SK-N-MC (cell line): Measurements from ENCODE around the gene DNAH1.

Experiments used
- EZH2 ChIP-seq: fragments of 200-600 bp; sonication (generic); IDR thresholded peaks from one replicate; pipeline ENCODE4 v1.6.1; 2017; ENCODE audit warnings: antibody characterized with exemption
- FOXP2 ChIP-seq: optimal IDR thresholded peaks from 2 replicates; pipeline ENCODE3; 2011; ENCODE audit warnings: mild to moderate bottlenecking, moderate library complexity; ENCODE audit not compliant: insufficient read depth; ENCODE audit errors: extremely low read length, control extremely low read depth
- POLR2AphosphoS5 ChIP-seq: IDR thresholded peaks from 2 replicates; pipeline ENCODE4 v1.6.1; 2012; ENCODE audit warnings: mild to moderate bottlenecking, low read depth, low read length, borderline replicate concordance

- TF ChIP-seq POLR2AphosphoS5, result no peak
- TF ChIP-seq EZH2, result no peak
- no peak for TF ChIP-seq FOXP2
Observed at GRCh38 chr3:52433996-52434479, 117.9 kb downstream of the DNAH1 start.
